ENCODE measurements around the gene AQP5.

The AQP5 gene

GRCh38 chr12:49961993-49962764, 507 bp downstream of the AQP5 start:
- no peak overlapping the region for H3K27ac ChIP-seq
- no peak for DNase-seq (ENCODE audit: low read depth, low spot score)

GRCh38 chr12:49962861-49963765, 1.4 kb downstream of the AQP5 start:
- DNase-seq (ENCODE audit: low read depth, low spot score): peak; percentile 48
- no peak overlapping the region for H3K27ac ChIP-seq

GRCh38 chr12:49963976-49964815, 2.5 kb downstream of the AQP5 start:
- DNase-seq (ENCODE audit: low read depth, low spot score): no peak
- no peak overlapping the region for H3K27ac ChIP-seq

- no peak overlapping the region for H3K27ac ChIP-seq
- DNase-seq (ENCODE audit: low read depth, low spot score): no peak
Measured at GRCh38 chr12:49964849-49965624, 3.4 kb downstream of the AQP5 start.

GRCh38 chr12:49965836-49966235, 4.2 kb downstream of the AQP5 start:
- no peak for DNase-seq (ENCODE audit: low read depth, low spot score)
- H3K27ac ChIP-seq: no peak overlapping the region

- H3K27ac ChIP-seq: no peak overlapping the region
- no peak for DNase-seq (ENCODE audit: low read depth, low spot score)
Measured at GRCh38 chr12:49966511-49967041, 4.9 kb downstream of the AQP5 start.

- peak; percentile 34 for DNase-seq (ENCODE audit: low read depth, low spot score)
- H3K27ac ChIP-seq: no peak overlapping the region
Measured at GRCh38 chr12:49967042-49967776, 5.5 kb downstream of the AQP5 start.

GRCh38 chr12:49967777-49968250, 6.1 kb downstream of the AQP5 start:
- no peak overlapping the region for H3K27ac ChIP-seq
- DNase-seq (ENCODE audit: low read depth, low spot score): no peak

- no peak for DNase-seq (ENCODE audit: low read depth, low spot score)
- no peak overlapping the region for H3K27ac ChIP-seq
Measured at GRCh38 chr12:49968471-49968870, 6.8 kb downstream of the AQP5 start.

GRCh38 chr12:49969027-49969426, 7.4 kb downstream of the AQP5 start:
- H3K27ac ChIP-seq: no peak overlapping the region
- DNase-seq (ENCODE audit: low read depth, low spot score): no peak

GRCh38 chr12:49969651-49970429, 8.2 kb downstream of the AQP5 start:
- H3K27ac ChIP-seq: no peak overlapping the region

GRCh38 chr12:49970658-49971057, 9.0 kb downstream of the AQP5 start:
- H3K27ac ChIP-seq: peak overlapping the region; percentile 22

More at GRCh38 chr12:49969651-49970429, 8.2 kb downstream of the AQP5 start:
- DNase-seq (ENCODE audit: low read depth, low spot score): no peak

GRCh38 chr12:49971141-49971540, 9.5 kb downstream of the AQP5 start:
- peak overlapping the region; percentile 22 for H3K27ac ChIP-seq
- DNase-seq (ENCODE audit: low read depth, low spot score): peak; percentile 54

More at GRCh38 chr12:49970658-49971057, 9.0 kb downstream of the AQP5 start:
- no peak for DNase-seq (ENCODE audit: low read depth, low spot score)

GRCh38 chr12:49972129-49972528, 10.5 kb downstream of the AQP5 start:
- DNase-seq (ENCODE audit: low read depth, low spot score): no peak
- no peak overlapping the region for H3K27ac ChIP-seq

GRCh38 chr12:49972641-49973360, 11.1 kb downstream of the AQP5 start, which contains the start of gene AQP6:
Gene AQP6, plus strand, starts transcription at chr12:49972947. Its CDS starts 227 bp downstream, at chr12:49973174.
- no peak for DNase-seq (ENCODE audit: low read depth, low spot score)
- no peak within 1 kb of the TSS for H3K27ac ChIP-seq

GRCh38 chr12:49973361-49973830, 11.7 kb downstream of the AQP5 start:
- no peak for DNase-seq (ENCODE audit: low read depth, low spot score)
- H3K27ac ChIP-seq: no peak overlapping the region

GRCh38 chr12:49974231-49974675, 12.6 kb downstream of the AQP5 start:
- H3K27ac ChIP-seq: no peak overlapping the region
- DNase-seq (ENCODE audit: low read depth, low spot score): no peak

Data from epithelial cell of prostate (primary cell).